K562 (cell line): ENCODE data around the gene MEAF6. TPM values are rescaled to one million over a fixed set of nuclear protein-coding genes. Genes with fewer than 3 reads are reported as not detected.
A peak's percentile ranks its signal among the peaks of the same experiment; 100 is the strongest.

Source experiments
- CTBP1 ChIP-seq: fragments of 450-650 bp; IDR thresholded peaks from 2 replicates; pipeline ENCODE4 v1.6.1; 2016; ENCODE audit warnings: borderline replicate concordance
- HCFC1 ChIP-seq: IDR thresholded peaks from 2 replicates; pipeline ENCODE4 v1.6.1; 2012; ENCODE audit warnings: low read depth, low read length, improper control_type of control experiment
- HDAC8 ChIP-seq: fragments of 450-650 bp; IDR thresholded peaks from 2 replicates; pipeline ENCODE4 v1.6.1; 2016; ENCODE audit warnings: mild to moderate bottlenecking, missing genetic modification characterization, moderate library complexity, missing compliant biosample characterization
- HDGF ChIP-seq: fragments of 450-650 bp; IDR thresholded peaks from 2 replicates; pipeline ENCODE4 v1.6.1; 2016
- JUND ChIP-seq, 2 experiments: IDR thresholded peaks; 2 replicates in 1 of 2; 3 replicates in 1 of 2; pipeline ENCODE4 v1.6.1; 2011; ENCODE audit warnings: borderline replicate concordance in 2 of 2, low read depth in 2 of 2, low read length in 2 of 2, improper control_type of control experiment in 1 of 2, missing biosample characterization in 1 of 2, missing genetic modification characterization in 1 of 2, missing genetic modification reagents in 1 of 2
- MAFG ChIP-seq: fragments of 450-650 bp; conservative IDR thresholded peaks from 2 replicates; pipeline ENCODE4 v1.6.1; 2016; ENCODE audit warnings: missing genetic modification characterization, missing compliant biosample characterization
- PHB ChIP-seq: fragments of 250-450 bp; sonication (Bioruptor Pico); IDR thresholded peaks from 2 replicates; pipeline ENCODE4 v1.5.0; 2021
- SMC3 ChIP-seq: conservative IDR thresholded peaks from 2 replicates; pipeline ENCODE4 v1.6.1; 2011; ENCODE audit warnings: low read depth, low read length, improper control_type of control experiment; ENCODE audit not compliant: insufficient read depth
- STAG1 ChIP-seq: sonication (generic); formaldehyde crosslinking; IDR thresholded peaks from 2 replicates; pipeline ENCODE4 v1.5.0; 2020; ENCODE audit warnings: missing genetic modification reagents, borderline replicate concordance
- SUPT5H ChIP-seq: fragments of 450-650 bp; IDR thresholded peaks from 2 replicates; pipeline ENCODE4 v1.6.1; 2016
- TEAD1 ChIP-seq, 2 experiments: fragments of 450-650 bp in 1 of 2; sonication (generic) in 1 of 2; formaldehyde crosslinking; IDR thresholded peaks; 2 replicates each; pipeline versions ENCODE4 v1.4.0 to v1.8.0; 2020 to 2022; ENCODE audit warnings: mild to moderate bottlenecking in 2 of 2, missing genetic modification reagents in 1 of 2
- TOE1 ChIP-seq, 2 experiments: fragments of 450-650 bp in 1 of 2; sonication (generic) in 1 of 2; formaldehyde crosslinking in 1 of 2; IDR thresholded peaks; 2 replicates each; pipeline versions ENCODE4 v1.7.1 to v1.8.0; 2016 to 2022; ENCODE audit warnings: borderline replicate concordance in 2 of 2, mild to moderate bottlenecking in 2 of 2, antibody characterized with exemption in 1 of 2, inconsistent platforms in 1 of 2, low read depth in 1 of 2, missing genetic modification reagents in 1 of 2, moderate library complexity in 1 of 2
- polyA plus RNA-seq, 8 experiments: library from polyadenylated mRNA; depleted of rRNA in 4 of 8; stranded (reverse) in 5 of 8; unstranded in 3 of 8; fragments of >200 nt; fragmentation: Nextera tagmentation in 2 of 8; fragmentation: Illumina TruSeq in 1 of 8; extraction: Ambion mirVana in 2 of 8; extraction: Trizol in 1 of 8; gene quantifications; 2 replicates each; pipeline versions ENCODE4 v1.2.1 to v1.2.3, GENCODE V29; 2011 to 2014; ENCODE audit warnings: inconsistent platforms in 1 of 8, missing spikeins in 1 of 8
- total RNA-seq, 7 experiments: library from RNA; depleted of rRNA in 6 of 7; stranded (reverse); fragments of >200 nt in 6 of 7; fragmentation: Illumina TruSeq in 2 of 7; extraction: Trizol in 2 of 7; gene quantifications; 2 replicates each; pipeline versions ENCODE4 v1.2.1 to v1.2.3, GENCODE V29; 2011 to 2021; ENCODE audit warnings: low replicate concordance in 1 of 7
- TF ChIP-seq, protein P1 (sequence below): sonication (generic); formaldehyde crosslinking; IDR thresholded peaks from 2 replicates; pipeline ENCODE4 v1.8.1; 2022; ENCODE audit warnings: missing genetic modification reagents
- TF ChIP-seq, protein P2 (sequence below): sonication (generic); formaldehyde crosslinking; IDR thresholded peaks from 2 replicates; pipeline ENCODE4 v1.8.0; 2022; ENCODE audit warnings: mild to moderate bottlenecking, low read depth, missing genetic modification reagents
- TF ChIP-seq, protein P3 (sequence below): fragments of 250-450 bp; sonication (Bioruptor Pico); IDR thresholded peaks from 2 replicates; pipeline ENCODE4 v1.5.0; 2020; ENCODE audit warnings: mild to moderate bottlenecking
- TF ChIP-seq, protein P4 (sequence below), 2 experiments: fragments of 450-650 bp; IDR thresholded peaks; 2 replicates each; pipeline ENCODE4 v1.6.1; 2016
- TF ChIP-seq, protein P5 (sequence below): fragments of 450-650 bp; IDR thresholded peaks from 2 replicates; pipeline ENCODE4 v1.7.1; 2018; ENCODE audit warnings: mild to moderate bottlenecking, low read depth; ENCODE audit not compliant: partially characterized antibody

Gene MEAF6
- total and polyA plus RNA-seq, 9 of the 15 experiments (the other 6 are each of a cell fraction or from before 2014, with no cell fraction given), result 55.0 to 151 (median 92.3) TPM

DNA sequence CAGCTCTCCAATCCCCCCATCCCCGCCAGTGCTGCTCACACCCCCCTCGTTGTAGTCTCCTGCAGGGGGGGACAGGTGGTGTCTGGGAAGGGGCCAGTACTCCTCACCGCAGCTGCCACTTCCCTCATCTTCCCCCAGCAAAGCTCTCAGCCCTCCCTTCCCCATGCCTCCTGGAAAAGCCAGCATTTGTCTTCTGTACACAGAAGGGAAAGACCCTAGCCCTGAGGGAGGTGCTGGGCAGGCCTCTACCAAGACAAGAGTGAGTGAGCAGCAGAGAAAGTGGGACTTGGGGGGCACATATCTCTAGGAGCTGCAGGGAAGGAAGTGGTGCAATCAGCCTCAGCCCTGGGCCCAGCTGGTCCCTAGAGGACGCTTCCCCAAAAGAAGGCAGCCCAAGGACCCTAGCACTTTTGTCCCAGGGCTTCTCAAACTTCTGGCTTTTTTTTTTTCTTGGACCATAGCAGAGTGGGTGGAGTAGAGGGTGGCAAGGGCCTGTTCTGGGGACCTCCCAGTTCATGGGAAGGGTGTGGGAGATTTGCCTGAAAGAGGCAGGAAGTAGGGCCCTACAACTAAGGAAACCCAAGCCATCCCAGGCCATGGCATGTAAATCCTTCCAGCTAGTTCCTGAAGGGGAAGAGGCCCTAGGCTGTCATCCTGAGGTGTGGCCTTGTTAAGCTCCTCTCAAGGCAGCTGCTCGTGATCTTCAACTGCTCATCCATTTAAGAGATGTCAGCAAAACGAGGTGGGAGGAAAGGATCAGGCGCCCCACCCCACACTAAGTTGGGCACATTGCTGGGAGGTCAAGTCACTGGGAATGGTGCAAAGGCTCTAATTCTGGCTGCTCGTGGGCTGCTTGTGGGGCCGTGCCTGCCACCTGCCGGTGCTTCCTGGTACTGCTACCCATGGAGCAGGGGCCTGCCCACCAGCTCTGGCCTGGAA is 27.6 kb downstream of the MEAF6 start (continued):
- 0 out of 2 replicates have a peak, but pooled peaks have one; percentile 53 for TF ChIP-seq SUPT5H
- peak; percentile 54; the same call in 1 of the 2 replicates for TF ChIP-seq STAG1
- TF ChIP-seq, protein P1, sequence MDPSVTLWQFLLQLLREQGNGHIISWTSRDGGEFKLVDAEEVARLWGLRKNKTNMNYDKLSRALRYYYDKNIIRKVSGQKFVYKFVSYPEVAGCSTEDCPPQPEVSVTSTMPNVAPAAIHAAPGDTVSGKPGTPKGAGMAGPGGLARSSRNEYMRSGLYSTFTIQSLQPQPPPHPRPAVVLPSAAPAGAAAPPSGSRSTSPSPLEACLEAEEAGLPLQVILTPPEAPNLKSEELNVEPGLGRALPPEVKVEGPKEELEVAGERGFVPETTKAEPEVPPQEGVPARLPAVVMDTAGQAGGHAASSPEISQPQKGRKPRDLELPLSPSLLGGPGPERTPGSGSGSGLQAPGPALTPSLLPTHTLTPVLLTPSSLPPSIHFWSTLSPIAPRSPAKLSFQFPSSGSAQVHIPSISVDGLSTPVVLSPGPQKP (CRISPR knock-in tag), result no peak
- TF ChIP-seq, protein P2, sequence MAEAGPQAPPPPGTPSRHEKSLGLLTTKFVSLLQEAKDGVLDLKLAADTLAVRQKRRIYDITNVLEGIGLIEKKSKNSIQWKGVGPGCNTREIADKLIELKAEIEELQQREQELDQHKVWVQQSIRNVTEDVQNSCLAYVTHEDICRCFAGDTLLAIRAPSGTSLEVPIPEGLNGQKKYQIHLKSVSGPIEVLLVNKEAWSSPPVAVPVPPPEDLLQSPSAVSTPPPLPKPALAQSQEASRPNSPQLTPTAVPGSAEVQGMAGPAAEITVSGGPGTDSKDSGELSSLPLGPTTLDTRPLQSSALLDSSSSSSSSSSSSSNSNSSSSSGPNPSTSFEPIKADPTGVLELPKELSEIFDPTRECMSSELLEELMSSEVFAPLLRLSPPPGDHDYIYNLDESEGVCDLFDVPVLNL (CRISPR knock-in tag), result 0 out of 2 replicates have a peak, but pooled peaks have one; percentile 41
- TF ChIP-seq, protein P3, sequence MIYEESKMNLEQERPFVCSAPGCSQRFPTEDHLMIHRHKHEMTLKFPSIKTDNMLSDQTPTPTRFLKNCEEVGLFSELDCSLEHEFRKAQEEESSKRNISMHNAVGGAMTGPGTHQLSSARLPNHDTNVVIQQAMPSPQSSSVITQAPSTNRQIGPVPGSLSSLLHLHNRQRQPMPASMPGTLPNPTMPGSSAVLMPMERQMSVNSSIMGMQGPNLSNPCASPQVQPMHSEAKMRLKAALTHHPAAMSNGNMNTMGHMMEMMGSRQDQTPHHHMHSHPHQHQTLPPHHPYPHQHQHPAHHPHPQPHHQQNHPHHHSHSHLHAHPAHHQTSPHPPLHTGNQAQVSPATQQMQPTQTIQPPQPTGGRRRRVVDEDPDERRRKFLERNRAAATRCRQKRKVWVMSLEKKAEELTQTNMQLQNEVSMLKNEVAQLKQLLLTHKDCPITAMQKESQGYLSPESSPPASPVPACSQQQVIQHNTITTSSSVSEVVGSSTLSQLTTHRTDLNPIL (CRISPR knock-in tag), result no peak
- no peak for TF ChIP-seq TOE1 (IDR thresholded peaks at IDR 0.05; ENCODE audit: borderline replicate concordance)
- no peak for TF ChIP-seq TOE1 (CRISPR knock-in tag; IDR thresholded peaks at IDR 0.05; ENCODE audit: borderline replicate concordance, low read depth)
- 0 out of 2 replicates have a peak, but pooled peaks have one; percentile 38 for TF ChIP-seq CTBP1
- peak in 1 of 2 experiments; percentile 35; a peak in 1 of 4 replicates for TF ChIP-seq TEAD1 (CRISPR knock-in tag; IDR thresholded peaks at IDR 0.05)
- peak; percentile 40; the same call in 1 of the 2 replicates for TF ChIP-seq HCFC1
- TF ChIP-seq PHB (CRISPR knock-in tag), result peak; percentile 34; the same call in 1 of the 2 replicates
- TF ChIP-seq, protein P4, sequence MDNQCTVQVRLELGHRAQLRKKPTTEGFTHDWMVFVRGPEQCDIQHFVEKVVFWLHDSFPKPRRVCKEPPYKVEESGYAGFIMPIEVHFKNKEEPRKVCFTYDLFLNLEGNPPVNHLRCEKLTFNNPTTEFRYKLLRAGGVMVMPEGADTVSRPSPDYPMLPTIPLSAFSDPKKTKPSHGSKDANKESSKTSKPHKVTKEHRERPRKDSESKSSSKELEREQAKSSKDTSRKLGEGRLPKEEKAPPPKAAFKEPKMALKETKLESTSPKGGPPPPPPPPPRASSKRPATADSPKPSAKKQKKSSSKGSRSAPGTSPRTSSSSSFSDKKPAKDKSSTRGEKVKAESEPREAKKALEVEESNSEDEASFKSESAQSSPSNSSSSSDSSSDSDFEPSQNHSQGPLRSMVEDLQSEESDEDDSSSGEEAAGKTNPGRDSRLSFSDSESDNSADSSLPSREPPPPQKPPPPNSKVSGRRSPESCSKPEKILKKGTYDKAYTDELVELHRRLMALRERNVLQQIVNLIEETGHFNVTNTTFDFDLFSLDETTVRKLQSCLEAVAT (IDR thresholded peaks at IDR 0.05), result 0 out of 4 replicates have a peak, but pooled peaks of 1 of the 2 experiments have one; percentile 29
- no peak for TF ChIP-seq HDAC8 (tag)
- peak; percentile 92 for TF ChIP-seq SMC3
- peak; percentile 91 for TF ChIP-seq HDGF
- TF ChIP-seq MAFG (tag), result no peak
- TF ChIP-seq, protein P5, sequence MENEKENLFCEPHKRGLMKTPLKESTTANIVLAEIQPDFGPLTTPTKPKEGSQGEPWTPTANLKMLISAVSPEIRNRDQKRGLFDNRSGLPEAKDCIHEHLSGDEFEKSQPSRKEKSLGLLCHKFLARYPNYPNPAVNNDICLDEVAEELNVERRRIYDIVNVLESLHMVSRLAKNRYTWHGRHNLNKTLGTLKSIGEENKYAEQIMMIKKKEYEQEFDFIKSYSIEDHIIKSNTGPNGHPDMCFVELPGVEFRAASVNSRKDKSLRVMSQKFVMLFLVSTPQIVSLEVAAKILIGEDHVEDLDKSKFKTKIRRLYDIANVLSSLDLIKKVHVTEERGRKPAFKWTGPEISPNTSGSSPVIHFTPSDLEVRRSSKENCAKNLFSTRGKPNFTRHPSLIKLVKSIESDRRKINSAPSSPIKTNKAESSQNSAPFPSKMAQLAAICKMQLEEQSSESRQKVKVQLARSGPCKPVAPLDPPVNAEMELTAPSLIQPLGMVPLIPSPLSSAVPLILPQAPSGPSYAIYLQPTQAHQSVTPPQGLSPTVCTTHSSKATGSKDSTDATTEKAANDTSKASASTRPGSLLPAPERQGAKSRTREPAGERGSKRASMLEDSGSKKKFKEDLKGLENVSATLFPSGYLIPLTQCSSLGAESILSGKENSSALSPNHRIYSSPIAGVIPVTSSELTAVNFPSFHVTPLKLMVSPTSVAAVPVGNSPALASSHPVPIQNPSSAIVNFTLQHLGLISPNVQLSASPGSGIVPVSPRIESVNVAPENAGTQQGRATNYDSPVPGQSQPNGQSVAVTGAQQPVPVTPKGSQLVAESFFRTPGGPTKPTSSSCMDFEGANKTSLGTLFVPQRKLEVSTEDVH, result peak; percentile 58
- TF ChIP-seq JUND (IDR thresholded peaks at IDR 0.05; ENCODE audit: borderline replicate concordance, low read depth, low read length), result 0 out of 2 replicates have a peak, but pooled peaks have one; percentile 6
- TF ChIP-seq JUND (tag; IDR thresholded peaks at IDR 0.05; ENCODE audit: borderline replicate concordance, low read depth, low read length), result no peak; the same call in 2 of the 3 replicates
